ENCODE results near the gene ZYG11B. TPM values are rescaled to one million over a fixed set of nuclear protein-coding genes. Genes with fewer than 3 reads are reported as not detected.
A peak's percentile ranks its signal among the peaks of the same experiment; 100 is the strongest.
"Not testable (repeated sequence)": the region's sequence is repeated elsewhere in the genome, so short reads cannot be mapped to it uniquely, and the experiment has no call there.

ZYG11B gene
- polyA plus RNA-seq, 1 donor (not counting 4 experiments of a cell fraction or from before 2014, with no cell fraction given): 13.4 TPM

DNA sequence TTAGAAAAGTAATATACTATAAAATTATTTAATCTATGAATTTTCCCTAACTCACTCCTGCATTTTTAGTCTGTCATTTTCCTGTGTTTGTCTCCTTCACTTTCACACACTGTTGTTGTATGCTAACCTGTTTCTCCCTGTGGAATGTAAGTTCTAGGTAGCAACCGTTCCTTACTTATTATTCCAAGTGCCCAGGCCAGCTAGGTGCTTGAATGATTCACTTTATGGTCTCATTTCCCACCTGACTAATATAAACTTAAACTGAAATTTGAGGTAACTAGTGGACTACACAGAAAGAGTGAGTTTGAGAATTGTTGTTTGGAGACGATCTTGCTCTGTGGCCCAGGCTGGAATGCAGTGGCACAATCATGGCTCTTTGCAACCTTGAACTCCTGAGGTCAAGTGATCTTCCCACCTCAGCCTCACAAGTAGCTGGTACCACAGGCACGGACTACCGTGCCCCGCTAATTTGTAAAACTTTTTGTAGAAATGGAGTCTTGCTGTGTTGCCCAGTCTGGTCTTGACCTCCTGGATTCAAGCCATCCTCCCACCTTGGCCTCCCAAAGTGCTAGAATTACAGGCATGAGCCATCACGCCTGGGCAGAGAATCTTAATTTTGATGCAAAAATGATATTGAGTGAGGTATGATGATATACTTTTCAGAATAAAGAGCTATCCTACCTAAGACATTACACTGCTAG, 1.9 kb downstream of the ZYG11B start:
- no peaks in the 10 kb centered on the region for H4K20me1 ChIP-seq (ENCODE audit: control insufficient read depth, extremely low read depth, insufficient read depth, low read length)
- H3K27me3 ChIP-seq (ENCODE audit: control insufficient read depth, extremely low read depth, insufficient read depth, low read length): no peaks in the 10 kb centered on the region
- no peaks in the 10 kb centered on the region for H3K9me3 ChIP-seq (ENCODE audit: control insufficient read depth, low read depth, low read length)
- no peak overlapping the region for H3K4me3 ChIP-seq (ENCODE audit: control insufficient read depth in 2 of 3, extremely low read depth in 1 of 3, insufficient read depth in 2 of 3, low read depth in 1 of 3, low read length in 3 of 3)
- H3K4me2 ChIP-seq (ENCODE audit: control insufficient read depth, extremely low read depth, insufficient read depth, low read depth, low read length): peak overlapping the region; percentile 25
- H3K9me1 ChIP-seq (ENCODE audit: control insufficient read depth, extremely low read depth, insufficient read depth, low read length): no peaks in the 10 kb centered on the region
- peaks cover 8% of the 10 kb centered on the region for H3K4me1 ChIP-seq (ENCODE audit: control insufficient read depth, extremely low read depth, insufficient read depth, low read length)
- dilution Hi-C loops (cut with MboI; ENCODE audit: extremely low pct_ligation_motif_present, low sequenced_read_pairs): no loop called here
- no peak for DNase-seq (ENCODE audit: low read depth, low spot score)
- no peak overlapping the region for H2AFZ ChIP-seq (ENCODE audit: control insufficient read depth, low read length)
- no peak for FAIRE-seq
- no peak overlapping the region for H3K9ac ChIP-seq (ENCODE audit: control insufficient read depth, extremely low read depth, insufficient read depth, low read length)
- TF ChIP-seq, protein P1, sequence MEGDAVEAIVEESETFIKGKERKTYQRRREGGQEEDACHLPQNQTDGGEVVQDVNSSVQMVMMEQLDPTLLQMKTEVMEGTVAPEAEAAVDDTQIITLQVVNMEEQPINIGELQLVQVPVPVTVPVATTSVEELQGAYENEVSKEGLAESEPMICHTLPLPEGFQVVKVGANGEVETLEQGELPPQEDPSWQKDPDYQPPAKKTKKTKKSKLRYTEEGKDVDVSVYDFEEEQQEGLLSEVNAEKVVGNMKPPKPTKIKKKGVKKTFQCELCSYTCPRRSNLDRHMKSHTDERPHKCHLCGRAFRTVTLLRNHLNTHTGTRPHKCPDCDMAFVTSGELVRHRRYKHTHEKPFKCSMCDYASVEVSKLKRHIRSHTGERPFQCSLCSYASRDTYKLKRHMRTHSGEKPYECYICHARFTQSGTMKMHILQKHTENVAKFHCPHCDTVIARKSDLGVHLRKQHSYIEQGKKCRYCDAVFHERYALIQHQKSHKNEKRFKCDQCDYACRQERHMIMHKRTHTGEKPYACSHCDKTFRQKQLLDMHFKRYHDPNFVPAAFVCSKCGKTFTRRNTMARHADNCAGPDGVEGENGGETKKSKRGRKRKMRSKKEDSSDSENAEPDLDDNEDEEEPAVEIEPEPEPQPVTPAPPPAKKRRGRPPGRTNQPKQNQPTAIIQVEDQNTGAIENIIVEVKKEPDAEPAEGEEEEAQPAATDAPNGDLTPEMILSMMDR (optimal IDR thresholded peaks at IDR 0.05 in 1 of 3, IDR thresholded peaks at IDR 0.05 in 1 of 3, conservative IDR thresholded peaks at IDR 0.05 in 1 of 3; ENCODE audit: extremely low read depth in 1 of 3, insufficient read depth in 2 of 3, low read length in 3 of 3): no peak
- no peak for TF ChIP-seq EZH2 (IDR thresholded peaks at IDR 0.05; ENCODE audit: low read length)
- peaks cover 0 to 1% of the 10 kb centered on the region in 2 experiments for H3K36me3 ChIP-seq (ENCODE audit: control insufficient read depth in 2 of 2, extremely low read depth in 1 of 2, insufficient read depth in 2 of 2, low read length in 2 of 2)
- H3K27ac ChIP-seq (ENCODE audit: control insufficient read depth, insufficient read depth, low read length): no peak overlapping the region
- H3K79me2 ChIP-seq (ENCODE audit: control insufficient read depth, insufficient read depth, low read length): peaks cover 15% of the 10 kb centered on the region

DNA sequence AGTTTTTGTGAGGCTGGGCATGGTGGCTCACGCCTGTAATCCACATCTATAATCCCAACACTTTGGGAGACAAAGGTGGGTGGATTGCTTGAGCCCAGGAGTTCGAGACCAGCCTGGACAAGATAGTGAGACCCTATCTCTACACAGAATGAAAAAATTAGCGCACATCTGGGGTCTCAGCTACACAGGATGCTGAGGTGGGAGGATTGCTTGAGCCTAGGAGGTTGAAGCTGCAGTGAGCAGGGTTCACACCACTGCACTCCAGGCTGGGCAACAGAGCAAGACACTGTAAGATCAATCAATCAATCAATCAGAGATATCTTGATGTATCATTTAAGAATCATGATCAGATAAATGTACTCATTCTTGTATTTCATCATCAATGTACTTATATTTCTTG, 7.1 kb downstream of the ZYG11B start:
- no peak overlapping the region for H3K4me2 ChIP-seq (ENCODE audit: control insufficient read depth, extremely low read depth, insufficient read depth, low read depth, low read length)
- no peak overlapping the region for H3K9ac ChIP-seq (ENCODE audit: control insufficient read depth, extremely low read depth, insufficient read depth, low read length)
- H3K79me2 ChIP-seq (ENCODE audit: control insufficient read depth, insufficient read depth, low read length): peaks cover 8% of the 10 kb centered on the region
- no peaks in the 10 kb centered on the region for H3K9me3 ChIP-seq (ENCODE audit: control insufficient read depth, low read depth, low read length)
- DNase-seq (ENCODE audit: low read depth, low spot score): no peak
- H3K9me1 ChIP-seq (ENCODE audit: control insufficient read depth, extremely low read depth, insufficient read depth, low read length): no peaks in the 10 kb centered on the region
- H3K27me3 ChIP-seq (ENCODE audit: control insufficient read depth, extremely low read depth, insufficient read depth, low read length): no peaks in the 10 kb centered on the region
- no peaks in the 10 kb centered on the region for H4K20me1 ChIP-seq (ENCODE audit: control insufficient read depth, extremely low read depth, insufficient read depth, low read length)
- no peak overlapping the region for H3K4me3 ChIP-seq (ENCODE audit: control insufficient read depth in 2 of 3, extremely low read depth in 1 of 3, insufficient read depth in 2 of 3, low read depth in 1 of 3, low read length in 3 of 3)
- dilution Hi-C loops (cut with MboI; ENCODE audit: extremely low pct_ligation_motif_present, low sequenced_read_pairs): no loop called here
- TF ChIP-seq EZH2 (IDR thresholded peaks at IDR 0.05; ENCODE audit: low read length): no peak
- TF ChIP-seq, protein P1 (optimal IDR thresholded peaks at IDR 0.05 in 1 of 3, IDR thresholded peaks at IDR 0.05 in 1 of 3, conservative IDR thresholded peaks at IDR 0.05 in 1 of 3; ENCODE audit: extremely low read depth in 1 of 3, insufficient read depth in 2 of 3, low read length in 3 of 3): no peak
- no peaks in the 10 kb centered on the region for H3K4me1 ChIP-seq (ENCODE audit: control insufficient read depth, extremely low read depth, insufficient read depth, low read length)
- H3K27ac ChIP-seq (ENCODE audit: control insufficient read depth, insufficient read depth, low read length): no peak overlapping the region
- H3K36me3 ChIP-seq (ENCODE audit: control insufficient read depth in 2 of 2, extremely low read depth in 1 of 2, insufficient read depth in 2 of 2, low read length in 2 of 2): peaks cover 0 to 1% of the 10 kb centered on the region in 2 experiments
- H2AFZ ChIP-seq (ENCODE audit: control insufficient read depth, low read length): no peak overlapping the region
- FAIRE-seq: peak; percentile 26

DNA sequence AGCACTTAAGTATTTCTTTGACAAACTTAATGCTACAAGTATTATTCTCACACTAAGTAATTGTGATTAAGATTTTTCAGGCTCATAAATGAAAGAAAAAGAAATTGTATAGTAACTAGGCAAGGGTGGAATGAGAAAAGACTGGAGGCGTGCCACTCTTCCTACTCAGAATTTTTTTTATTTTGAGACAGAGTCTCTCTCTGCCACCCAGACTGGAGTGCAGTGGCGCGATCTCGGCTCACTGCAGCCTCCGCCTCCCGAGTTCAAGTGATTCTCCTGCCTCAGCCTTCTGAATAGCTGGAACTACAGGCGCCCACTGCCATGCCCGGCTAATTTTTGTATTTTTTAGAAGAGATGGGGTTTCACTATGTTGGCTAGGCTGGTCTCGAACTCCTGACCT, 9.1 kb downstream of the ZYG11B start:
- H3K9me3 ChIP-seq (ENCODE audit: control insufficient read depth, low read depth, low read length); H3K79me2 ChIP-seq (ENCODE audit: control insufficient read depth, insufficient read depth, low read length); H3K27me3 ChIP-seq (ENCODE audit: control insufficient read depth, extremely low read depth, insufficient read depth, low read length); H3K27ac ChIP-seq (ENCODE audit: control insufficient read depth, insufficient read depth, low read length); DNase-seq (ENCODE audit: low read depth, low spot score); H3K9me1 ChIP-seq (ENCODE audit: control insufficient read depth, extremely low read depth, insufficient read depth, low read length); H3K9ac ChIP-seq (ENCODE audit: control insufficient read depth, extremely low read depth, insufficient read depth, low read length); FAIRE-seq; H3K4me2 ChIP-seq (ENCODE audit: control insufficient read depth, extremely low read depth, insufficient read depth, low read depth, low read length); H3K4me1 ChIP-seq (ENCODE audit: control insufficient read depth, extremely low read depth, insufficient read depth, low read length); H3K4me3 ChIP-seq (ENCODE audit: control insufficient read depth in 2 of 3, extremely low read depth in 1 of 3, insufficient read depth in 2 of 3, low read depth in 1 of 3, low read length in 3 of 3); H3K36me3 ChIP-seq (ENCODE audit: control insufficient read depth in 2 of 2, extremely low read depth in 1 of 2, insufficient read depth in 2 of 2, low read length in 2 of 2); dilution Hi-C loops (cut with MboI; ENCODE audit: extremely low pct_ligation_motif_present, low sequenced_read_pairs); H4K20me1 ChIP-seq (ENCODE audit: control insufficient read depth, extremely low read depth, insufficient read depth, low read length); H2AFZ ChIP-seq (ENCODE audit: control insufficient read depth, low read length): not testable (repeated sequence)

Measured in keratinocyte (primary cell).